IPS-15b (cell line): Measurements from ENCODE around the gene AHCYL2.
A peak's percentile ranks its signal among the peaks of the same experiment; 100 is the strongest.
"Not testable (repeated sequence)": the region's sequence is repeated elsewhere in the genome, so short reads cannot be mapped to it uniquely, and the experiment has no call there.

Source experiments
- H3K27me3 ChIP-seq: one replicate; pipeline ENCODE4 v1.6.1; 2013; ENCODE audit warnings: low read length; ENCODE audit not compliant: control insufficient read depth, insufficient read depth
- H3K36me3 ChIP-seq: one replicate; pipeline ENCODE4 v1.6.1; 2013; ENCODE audit warnings: low read length; ENCODE audit not compliant: control insufficient read depth, insufficient read depth
- H3K4me1 ChIP-seq: one replicate; pipeline ENCODE4 v1.6.1; 2013; ENCODE audit warnings: mild to moderate bottlenecking, low read length; ENCODE audit not compliant: control insufficient read depth, insufficient read depth
- H3K4me3 ChIP-seq: one replicate; pipeline ENCODE4 v1.5.1; 2013; ENCODE audit warnings: low read depth, low read length
- H3K9ac ChIP-seq: one replicate; pipeline ENCODE4 v1.6.1; 2013; ENCODE audit warnings: low read depth, mild to moderate bottlenecking, low read length
- H3K9me3 ChIP-seq: one replicate; pipeline ENCODE4 v1.6.1; 2013; ENCODE audit warnings: mild to moderate bottlenecking, low read length; ENCODE audit not compliant: control insufficient read depth, insufficient read depth

AHCYL2 gene

DNA sequence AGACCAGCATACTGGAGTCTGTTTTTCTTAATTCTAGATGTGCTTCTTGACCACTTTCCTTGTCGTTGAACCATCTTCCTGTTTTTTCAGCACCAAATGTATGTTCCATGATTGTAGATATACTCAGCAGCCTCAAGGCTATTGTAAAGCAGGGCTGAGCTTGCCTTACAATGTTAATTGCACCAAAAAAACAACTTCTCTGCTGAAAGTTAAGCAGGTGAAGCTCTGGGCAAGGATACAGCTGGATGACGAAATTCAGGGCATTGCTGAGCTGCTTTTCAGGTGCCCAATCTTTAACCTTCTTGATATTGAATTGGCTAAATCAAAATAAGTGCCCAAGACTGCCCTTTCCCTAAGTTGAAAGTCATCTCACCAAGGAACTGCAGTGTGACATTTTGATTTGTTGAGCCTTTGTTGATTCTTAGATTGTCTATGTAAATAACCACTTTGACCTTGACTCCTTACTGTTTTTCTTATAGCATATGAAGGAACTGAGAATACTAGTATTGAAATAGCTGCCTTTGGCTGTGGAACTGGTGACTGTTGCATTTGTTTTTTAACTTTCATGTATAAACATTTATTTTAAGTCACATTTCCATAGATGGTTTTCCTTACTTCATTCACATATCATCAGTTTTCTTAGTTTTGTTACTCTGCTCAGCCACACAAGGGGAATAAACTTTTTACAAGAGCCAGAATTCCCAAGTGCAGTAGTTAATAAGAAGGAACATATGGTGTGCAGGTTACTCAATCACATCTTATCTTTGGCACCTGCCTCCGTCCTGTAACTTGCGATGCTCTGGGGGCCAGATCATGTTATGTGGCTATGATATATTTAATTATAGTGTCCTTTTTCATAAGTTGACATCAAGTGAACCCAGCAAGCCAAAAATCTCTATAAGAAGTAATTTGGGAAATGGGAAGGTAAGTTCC lies 3.1 kb downstream of the AHCYL2 start:
- peaks cover 6% of the 10 kb centered on the region for H3K4me1 ChIP-seq
- H3K36me3 ChIP-seq, result peaks cover 2% of the 10 kb centered on the region
- H3K4me3 ChIP-seq, result no peak overlapping the region
- H3K9ac ChIP-seq, result no peak overlapping the region
- H3K9me3 ChIP-seq, result no peaks in the 10 kb centered on the region
- no peaks in the 10 kb centered on the region for H3K27me3 ChIP-seq

- H3K27me3 ChIP-seq, result no peaks in the 10 kb centered on the region
- no peaks in the 10 kb centered on the region for H3K9me3 ChIP-seq
- no peak overlapping the region for H3K9ac ChIP-seq
- no peak overlapping the region for H3K4me3 ChIP-seq
- H3K36me3 ChIP-seq, result peaks cover 2% of the 10 kb centered on the region
- peaks cover 6% of the 10 kb centered on the region for H3K4me1 ChIP-seq
Observed at GRCh38 chr7:129228633-129229032, 3.8 kb downstream of the AHCYL2 start.

DNA sequence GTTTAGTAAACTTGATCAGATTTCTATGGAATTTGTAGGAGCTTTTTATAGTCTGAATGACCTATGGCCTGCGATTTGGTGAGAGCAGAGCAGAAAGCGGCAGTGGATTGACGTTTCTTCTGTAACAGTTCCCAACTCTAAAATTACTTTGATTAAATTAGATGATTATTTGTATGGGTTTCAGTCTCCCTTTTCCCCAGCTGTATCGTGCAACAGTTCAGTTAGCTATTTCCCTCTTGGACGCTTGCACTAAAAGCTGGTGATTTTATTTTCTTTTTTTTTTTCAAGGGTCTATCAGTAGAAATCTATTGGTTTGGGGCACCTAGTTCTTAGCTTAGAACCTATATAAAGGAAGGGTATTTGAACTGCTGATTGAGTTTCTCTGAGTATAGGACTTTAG lies 6.8 kb downstream of the AHCYL2 start:
- H3K9me3 ChIP-seq, result no peaks in the 10 kb centered on the region
- H3K36me3 ChIP-seq, result no peaks in the 10 kb centered on the region
- H3K9ac ChIP-seq, result no peak overlapping the region
- no peak overlapping the region for H3K4me3 ChIP-seq
- no peaks in the 10 kb centered on the region for H3K27me3 ChIP-seq
- no peaks in the 10 kb centered on the region for H3K4me1 ChIP-seq

GRCh38 chr7:129238546-129238945 lies 13.7 kb downstream of the AHCYL2 start:
- no peak overlapping the region for H3K4me3 ChIP-seq
- no peaks in the 10 kb centered on the region for H3K36me3 ChIP-seq
- H3K9ac ChIP-seq, result no peak overlapping the region
- no peaks in the 10 kb centered on the region for H3K4me1 ChIP-seq
- no peaks in the 10 kb centered on the region for H3K9me3 ChIP-seq
- no peaks in the 10 kb centered on the region for H3K27me3 ChIP-seq

DNA sequence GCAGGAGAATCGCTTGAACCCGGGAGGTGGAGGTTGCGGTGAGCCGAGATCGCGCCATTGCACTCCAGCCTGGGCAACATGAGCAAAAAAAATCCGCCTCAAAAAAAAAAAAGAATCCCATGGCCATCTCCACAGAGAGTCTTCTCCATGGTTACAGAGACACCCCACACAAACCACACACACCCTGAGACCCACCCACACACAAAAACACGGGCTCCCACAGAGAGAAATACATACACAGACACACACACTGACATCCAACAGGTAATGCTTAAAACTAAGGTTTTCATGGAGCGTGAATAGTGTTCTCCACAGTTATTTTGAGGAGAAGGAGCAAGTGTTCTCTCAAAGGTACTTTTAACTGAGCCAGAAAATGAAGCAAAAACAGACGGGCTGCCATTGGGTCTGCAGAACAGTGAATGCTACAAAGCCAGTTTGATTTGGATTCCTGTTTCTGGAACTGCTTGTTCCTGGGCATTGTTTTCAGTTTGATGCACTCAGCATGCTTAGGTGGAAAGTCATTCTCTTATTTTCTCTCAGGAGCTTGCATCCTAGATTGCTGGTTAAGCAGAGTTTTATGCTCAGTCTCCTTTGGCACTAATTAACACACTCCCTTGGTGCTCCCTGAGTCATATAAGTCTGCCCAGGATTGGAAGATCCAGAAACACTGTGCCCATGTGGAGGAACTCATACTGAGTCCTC lies 15.4 kb downstream of the AHCYL2 start:
- no peak overlapping the region for H3K9ac ChIP-seq
- H3K27me3 ChIP-seq, result no peaks in the 10 kb centered on the region
- H3K4me3 ChIP-seq, result peak overlapping the region; percentile 8
- no peaks in the 10 kb centered on the region for H3K4me1 ChIP-seq
- H3K36me3 ChIP-seq, result no peaks in the 10 kb centered on the region
- H3K9me3 ChIP-seq, result no peaks in the 10 kb centered on the region

DNA sequence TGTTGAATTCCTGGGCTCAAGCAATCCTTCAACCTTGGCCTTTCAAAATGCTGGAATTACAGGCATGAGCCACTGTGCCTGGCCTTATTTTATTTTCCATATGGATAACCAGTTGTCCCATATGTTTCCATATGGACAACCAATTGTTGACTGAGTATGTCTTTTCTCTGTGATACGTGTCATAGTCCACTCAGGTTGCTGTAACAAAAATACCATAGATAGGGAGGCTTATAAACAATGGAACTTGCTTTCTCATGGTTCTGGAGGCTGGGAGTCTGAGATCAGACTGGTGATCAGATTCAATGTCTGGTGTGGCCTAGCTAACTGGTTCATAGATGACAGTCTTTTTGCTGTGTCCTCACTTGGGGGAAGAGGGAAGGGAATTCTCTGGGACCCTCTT lies 19.4 kb downstream of the AHCYL2 start:
- Histone ChIP-seq H3K4me3 (no peak overlapping the region), H3K36me3 (no peaks in the 10 kb centered on the region), H3K4me1 (no peaks in the 10 kb centered on the region), H3K27me3 (no peaks in the 10 kb centered on the region), H3K9me3 (no peaks in the 10 kb centered on the region), H3K9ac (no peak overlapping the region)

- Histone ChIP-seq H3K9ac (no peak overlapping the region), H3K4me3 (no peak overlapping the region), H3K36me3 (no peaks in the 10 kb centered on the region), H3K4me1 (no peaks in the 10 kb centered on the region), H3K9me3 (no peaks in the 10 kb centered on the region), H3K27me3 (no peaks in the 10 kb centered on the region)
Observed at GRCh38 chr7:129245533-129245932, 20.7 kb downstream of the AHCYL2 start.

GRCh38 chr7:129247087-129247486 lies 22.3 kb downstream of the AHCYL2 start:
- H3K36me3 ChIP-seq, result no peaks in the 10 kb centered on the region
- H3K9ac ChIP-seq, result no peak overlapping the region
- no peaks in the 10 kb centered on the region for H3K4me1 ChIP-seq
- H3K9me3 ChIP-seq, result no peaks in the 10 kb centered on the region
- no peaks in the 10 kb centered on the region for H3K27me3 ChIP-seq
- no peak overlapping the region for H3K4me3 ChIP-seq

- Histone ChIP-seq H3K36me3 (no peaks in the 10 kb centered on the region), H3K9me3 (no peaks in the 10 kb centered on the region), H3K4me1 (peaks cover 6% of the 10 kb centered on the region), H3K9ac (no peak overlapping the region), H3K27me3 (no peaks in the 10 kb centered on the region), H3K4me3 (no peak overlapping the region)
Observed at GRCh38 chr7:129252128-129252527, 27.3 kb downstream of the AHCYL2 start.

DNA sequence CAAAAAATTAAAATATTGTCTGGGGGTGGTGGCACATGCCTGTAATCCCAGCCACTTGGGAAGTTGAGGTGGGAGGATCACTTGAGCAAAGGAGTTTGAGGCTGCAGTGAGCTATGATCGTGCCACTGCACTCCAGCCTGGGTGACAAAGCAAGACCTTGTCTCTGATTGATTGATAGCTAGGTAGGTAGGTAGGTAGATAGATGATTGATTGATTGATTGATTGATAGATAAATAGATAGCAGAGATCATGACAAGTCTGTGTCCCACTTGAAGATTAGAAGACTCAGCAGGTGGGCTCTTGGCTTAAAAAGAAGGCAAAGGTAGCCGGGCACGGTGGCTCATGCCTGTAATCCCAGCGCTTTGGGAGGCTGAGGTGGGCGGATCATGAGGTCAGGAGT lies 27.8 kb downstream of the AHCYL2 start:
- H3K4me1 ChIP-seq, result peaks cover 11% of the 10 kb centered on the region
- not testable (repeated sequence) for H3K27me3 ChIP-seq, H3K4me3 ChIP-seq, H3K36me3 ChIP-seq, H3K9me3 ChIP-seq, H3K9ac ChIP-seq

DNA sequence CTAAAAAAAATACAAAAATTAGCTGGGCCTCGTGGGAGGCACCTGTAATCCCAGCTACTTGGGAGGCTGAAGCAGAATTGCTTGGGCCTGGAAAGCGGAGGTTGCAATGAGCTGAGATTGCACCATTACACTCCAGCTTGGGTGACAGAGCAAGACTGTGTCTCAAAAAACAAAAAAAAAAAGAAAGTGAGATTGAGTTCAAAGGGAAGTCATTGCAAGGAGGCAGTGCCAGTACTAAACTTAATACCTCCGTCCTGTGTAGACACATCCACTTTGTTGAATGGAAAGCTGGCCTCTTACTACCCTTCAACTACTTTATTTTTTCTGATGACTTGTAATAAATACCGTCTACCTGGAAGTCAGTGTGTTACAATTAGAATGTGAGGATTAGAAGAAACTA lies 31.0 kb downstream of the AHCYL2 start:
- peaks cover 25% of the 10 kb centered on the region for H3K4me1 ChIP-seq
- no peaks in the 10 kb centered on the region for H3K27me3 ChIP-seq
- no peaks in the 10 kb centered on the region for H3K9me3 ChIP-seq
- no peak overlapping the region for H3K9ac ChIP-seq
- H3K4me3 ChIP-seq, result no peak overlapping the region
- no peaks in the 10 kb centered on the region for H3K36me3 ChIP-seq

- no peak overlapping the region for H3K4me3 ChIP-seq
- no peaks in the 10 kb centered on the region for H3K27me3 ChIP-seq
- peaks cover 25% of the 10 kb centered on the region for H3K4me1 ChIP-seq
- no peak overlapping the region for H3K9ac ChIP-seq
- H3K9me3 ChIP-seq, result no peaks in the 10 kb centered on the region
- no peaks in the 10 kb centered on the region for H3K36me3 ChIP-seq
Observed at GRCh38 chr7:129256221-129256620, 31.4 kb downstream of the AHCYL2 start.
